Globus pallidus (tissue), 1 donor: ENCODE measurements around the gene SPATA3.
A peak's percentile ranks its signal among the peaks of the same experiment; 100 is the strongest.

Source experiments
- DNase-seq: peaks from one replicate; pipeline ENCODE4 v3.0.0-alpha.2; 2015; ENCODE audit warnings: low spot score

The SPATA3 gene

DNA sequence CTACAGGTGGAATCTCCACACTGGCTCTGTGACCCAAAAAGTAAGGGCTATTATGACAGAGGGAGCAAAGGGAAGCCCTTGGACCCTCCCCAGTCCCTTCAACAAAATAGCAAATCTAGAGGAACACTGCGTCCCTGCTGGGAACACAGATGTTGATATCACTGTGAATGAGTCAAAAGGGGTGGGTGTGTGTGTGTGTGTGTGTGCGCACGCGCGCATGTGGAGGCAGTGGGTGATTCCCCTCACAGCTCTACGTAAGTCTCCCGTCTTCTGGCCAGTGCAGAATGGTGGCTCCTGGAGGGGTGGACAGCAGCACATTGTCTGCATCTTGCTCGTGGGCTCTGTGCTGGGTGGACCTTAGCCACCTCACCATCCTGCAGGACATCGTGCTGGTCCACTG lies 33.6 kb downstream of the SPATA3 start:
- no peak for DNase-seq

DNA sequence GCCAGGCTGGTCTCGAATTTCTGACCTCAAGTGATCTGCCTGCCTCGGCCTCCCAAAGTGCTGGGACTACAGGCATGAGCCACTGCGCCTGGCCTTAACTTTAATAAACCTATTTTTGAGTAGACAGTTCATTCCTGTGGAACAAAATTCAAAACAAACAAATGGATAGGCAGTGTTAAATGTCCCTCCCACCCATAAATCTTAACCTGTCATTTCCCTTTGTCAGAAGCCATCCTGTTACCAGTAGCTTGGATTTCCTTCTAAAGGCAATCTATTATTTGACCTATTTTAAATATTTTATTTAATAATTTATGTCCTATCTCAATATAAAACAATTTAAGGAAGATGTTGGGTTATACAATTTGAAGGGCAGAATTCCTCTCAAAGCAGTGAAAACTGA lies 34.8 kb downstream of the SPATA3 start:
- no peak for DNase-seq

DNA sequence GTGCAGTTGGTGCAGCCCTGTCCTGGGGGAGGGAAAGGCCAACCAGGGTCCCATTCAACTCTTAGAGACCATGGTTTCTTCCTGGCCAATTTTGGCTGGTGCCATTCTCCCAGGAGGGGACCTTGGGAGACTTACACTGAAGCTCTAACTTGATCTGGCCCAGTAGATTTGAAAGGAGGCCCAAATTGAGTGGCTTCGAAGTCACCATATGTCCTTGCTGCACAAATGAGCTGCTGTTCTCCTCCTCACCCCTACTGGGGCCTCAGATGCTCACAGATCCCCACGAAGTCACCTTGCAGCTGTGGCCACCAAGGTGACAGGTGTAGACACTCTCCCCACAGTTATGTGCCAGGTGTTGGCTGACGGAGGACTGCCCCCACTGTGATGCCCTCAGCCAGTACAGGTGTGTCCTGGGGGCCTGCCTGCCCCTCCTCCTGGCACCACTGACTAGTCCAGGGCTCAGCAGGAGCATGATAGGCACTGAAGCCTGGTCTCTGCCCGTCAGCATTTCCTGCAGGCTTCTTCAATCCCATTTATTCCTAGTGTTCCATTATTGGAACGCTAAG lies 36.7 kb downstream of the SPATA3 start:
- DNase-seq = no peak

DNA sequence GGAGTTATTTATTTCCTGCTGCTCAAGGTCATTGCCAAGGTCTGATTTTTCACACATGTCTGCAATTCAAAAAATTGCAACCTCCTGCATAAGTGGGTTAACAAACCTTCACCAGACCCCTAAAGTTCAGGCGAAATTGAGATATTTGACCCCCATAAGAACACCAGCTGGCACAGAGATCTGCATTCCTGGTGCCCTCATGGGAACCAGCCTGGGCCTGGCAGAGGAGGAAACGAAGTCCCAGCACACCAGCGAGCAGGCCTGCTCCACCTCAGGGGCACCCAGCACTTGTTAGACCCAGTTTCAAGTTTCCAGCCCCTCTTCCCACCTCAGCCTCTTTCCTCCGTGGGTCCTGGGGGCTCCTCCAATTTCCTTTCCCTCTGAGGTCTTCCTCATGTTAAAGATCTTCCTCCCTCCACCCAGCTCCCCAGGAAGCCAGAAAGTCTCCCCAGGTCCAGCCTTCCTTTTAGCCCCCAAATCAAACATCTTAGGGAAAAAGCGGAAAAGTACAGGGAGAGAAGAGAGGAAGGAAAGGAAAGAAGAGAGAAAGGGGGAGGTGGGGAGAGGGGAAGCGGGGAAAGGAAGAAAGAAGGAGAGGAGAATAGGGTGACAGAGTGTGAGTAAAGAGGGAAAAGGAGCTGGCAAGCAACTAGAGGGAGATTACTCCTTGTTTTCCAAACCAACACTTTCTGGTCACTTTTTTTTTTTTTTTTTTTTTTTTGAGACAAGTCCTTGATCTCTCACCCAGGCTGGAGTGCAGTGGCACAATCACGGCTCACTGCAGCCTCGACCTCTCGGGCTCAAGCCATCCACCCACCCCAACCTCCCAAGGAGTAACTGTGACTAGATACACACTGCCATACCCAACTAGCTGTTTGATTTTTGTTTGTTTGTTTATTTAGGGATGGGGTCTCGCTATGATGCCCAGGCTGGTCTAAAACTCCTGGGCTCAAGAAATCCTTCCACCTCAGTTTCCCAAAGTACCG lies 37.5 kb downstream of the SPATA3 start:
- no peak for DNase-seq

DNA sequence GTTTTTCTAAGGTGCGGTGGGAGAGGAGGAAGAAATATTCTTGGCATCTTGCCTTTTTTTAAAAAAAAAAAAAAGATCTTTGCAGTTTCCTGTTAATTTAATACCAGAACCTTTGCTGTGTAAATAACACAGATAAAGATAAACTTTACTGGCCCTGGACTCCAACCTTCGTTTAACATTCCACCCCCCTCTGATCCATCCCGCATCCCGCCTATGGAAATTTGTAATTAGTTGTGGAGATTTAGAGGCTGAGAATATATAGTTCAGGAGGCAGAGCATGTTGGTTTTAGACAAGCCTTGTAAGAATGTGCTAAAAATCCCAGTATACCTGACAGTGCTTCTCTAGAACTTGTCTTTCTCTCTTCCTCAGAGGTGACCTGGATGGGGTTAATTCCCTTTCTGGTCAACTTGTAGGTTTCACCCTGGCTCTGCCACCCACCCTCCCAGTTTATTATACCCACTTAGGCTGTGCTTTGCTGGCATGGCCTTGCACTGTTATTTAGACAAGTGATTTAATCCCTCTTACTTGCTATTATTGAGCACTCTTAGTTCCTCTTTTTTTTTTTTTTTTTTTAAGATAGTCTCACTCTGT lies 38.5 kb downstream of the SPATA3 start:
- DNase-seq = no peak

DNA sequence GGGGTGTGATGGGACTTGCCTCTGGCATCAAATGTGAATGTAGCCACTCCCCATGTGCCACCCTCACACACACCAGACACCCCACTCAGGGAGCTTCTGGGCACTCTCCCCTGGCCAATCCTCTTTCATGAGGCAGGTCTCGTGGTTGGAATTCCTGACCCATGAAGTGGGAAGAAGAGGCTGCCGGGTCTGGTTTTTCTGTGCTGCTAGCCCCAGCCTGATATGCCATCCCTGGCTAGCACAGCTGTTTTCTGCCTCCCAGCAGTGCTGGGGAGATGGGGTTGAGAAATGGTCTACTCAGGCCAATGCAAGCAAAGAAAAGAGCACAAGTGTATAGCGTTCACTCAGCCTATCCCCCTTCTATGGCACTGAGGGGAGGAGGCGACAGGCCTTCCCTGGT lies 40.2 kb downstream of the SPATA3 start:
- DNase-seq = no peak

DNA sequence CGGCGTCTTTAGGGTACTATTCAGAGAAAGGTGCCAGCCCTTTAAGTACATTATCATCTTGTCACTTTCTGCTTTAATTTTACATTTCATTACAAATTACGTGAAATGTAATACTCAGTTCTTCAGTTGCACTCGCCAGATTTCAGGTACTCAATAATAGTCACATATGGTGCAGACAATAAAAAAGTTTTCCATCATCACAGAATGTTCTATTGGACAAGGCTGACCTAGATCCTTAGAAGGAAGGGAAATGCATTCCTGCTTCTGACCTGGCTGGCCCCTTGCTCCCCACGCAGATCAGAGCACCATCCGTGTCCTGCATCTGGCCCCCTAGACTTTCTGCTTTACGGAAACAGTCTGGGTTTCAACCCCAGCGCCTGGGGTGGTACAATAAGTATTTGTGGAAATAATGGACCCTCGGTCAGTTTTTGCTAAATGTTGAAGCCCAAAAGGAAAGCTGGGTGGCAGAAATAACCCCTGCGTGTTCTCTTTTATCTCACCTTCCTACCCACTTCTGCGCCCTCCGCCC lies 40.7 kb downstream of the SPATA3 start:
- DNase-seq = no peak

DNA sequence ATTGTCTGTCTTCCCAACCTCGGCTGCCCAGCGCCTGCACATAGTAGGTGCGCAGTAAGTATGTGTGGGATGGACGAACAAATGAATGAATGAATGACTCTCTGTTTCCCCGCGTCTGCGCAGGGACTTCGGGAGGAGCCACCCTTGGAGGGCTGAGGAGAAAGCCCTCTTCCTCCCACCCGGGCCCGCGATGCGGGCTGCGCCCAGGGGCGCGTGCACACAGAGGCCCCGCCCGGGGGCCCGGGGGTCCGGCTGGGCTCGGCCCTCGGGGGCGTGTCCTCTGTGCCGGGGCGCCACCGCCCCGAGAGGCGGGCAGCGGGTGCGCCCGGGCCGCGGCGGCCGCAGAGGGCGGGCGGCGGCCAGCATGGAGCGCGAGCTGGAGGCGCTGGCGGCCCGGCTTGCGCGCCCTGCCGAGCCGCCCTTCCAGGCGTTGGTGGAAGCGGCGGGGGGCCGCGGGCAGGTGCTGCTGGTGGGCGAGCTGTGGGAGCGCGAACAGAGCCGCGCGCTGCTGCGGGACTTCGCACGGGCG lies 41.3 kb downstream of the SPATA3 start, which contains the start of gene C2orf72:
Gene C2orf72 (plus strand): TSS at position 322 of the 529 bp plus-strand sequence. CDS start 43 bp downstream, at position 365.
- no peak for DNase-seq

DNA sequence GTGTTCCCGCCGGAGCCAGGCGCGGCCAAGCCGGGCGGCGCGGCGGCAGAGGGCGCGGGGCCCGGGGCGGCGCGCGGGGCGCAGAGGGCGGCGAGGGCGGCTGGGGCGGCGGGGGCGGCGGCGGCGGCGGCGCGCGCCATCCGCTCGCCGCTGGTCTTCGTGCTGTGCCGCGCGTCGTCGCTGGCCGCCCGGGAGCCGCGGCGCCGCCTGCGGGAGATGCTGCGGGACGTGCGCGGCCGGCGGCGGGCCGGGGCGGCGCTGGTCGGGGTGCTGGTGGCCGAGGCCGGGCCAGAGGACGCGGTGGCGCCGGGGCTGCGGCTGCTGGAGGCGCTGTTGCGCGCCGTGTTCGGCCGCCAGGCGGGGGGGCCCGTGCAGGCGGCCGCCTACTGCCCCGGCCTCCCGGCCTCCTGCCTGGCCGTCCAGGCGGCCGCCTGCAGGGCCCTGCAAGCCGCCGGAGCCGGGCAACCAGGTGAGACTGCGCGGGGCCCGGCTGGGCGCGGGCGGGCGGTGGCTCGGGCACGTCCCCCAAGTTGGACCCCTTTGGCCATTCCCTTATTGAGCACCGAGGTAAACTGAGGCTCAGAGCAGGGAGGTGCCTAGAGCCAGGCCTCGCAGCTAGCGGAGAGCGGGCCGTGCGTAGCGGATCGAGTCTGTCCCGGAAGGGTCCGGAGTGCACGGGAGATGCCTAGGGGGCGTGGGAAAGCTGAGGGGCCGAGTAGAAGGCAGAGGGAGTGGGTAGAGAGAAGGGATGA lies 42.0 kb downstream of the SPATA3 start:
- peak; percentile 71 for DNase-seq

DNA sequence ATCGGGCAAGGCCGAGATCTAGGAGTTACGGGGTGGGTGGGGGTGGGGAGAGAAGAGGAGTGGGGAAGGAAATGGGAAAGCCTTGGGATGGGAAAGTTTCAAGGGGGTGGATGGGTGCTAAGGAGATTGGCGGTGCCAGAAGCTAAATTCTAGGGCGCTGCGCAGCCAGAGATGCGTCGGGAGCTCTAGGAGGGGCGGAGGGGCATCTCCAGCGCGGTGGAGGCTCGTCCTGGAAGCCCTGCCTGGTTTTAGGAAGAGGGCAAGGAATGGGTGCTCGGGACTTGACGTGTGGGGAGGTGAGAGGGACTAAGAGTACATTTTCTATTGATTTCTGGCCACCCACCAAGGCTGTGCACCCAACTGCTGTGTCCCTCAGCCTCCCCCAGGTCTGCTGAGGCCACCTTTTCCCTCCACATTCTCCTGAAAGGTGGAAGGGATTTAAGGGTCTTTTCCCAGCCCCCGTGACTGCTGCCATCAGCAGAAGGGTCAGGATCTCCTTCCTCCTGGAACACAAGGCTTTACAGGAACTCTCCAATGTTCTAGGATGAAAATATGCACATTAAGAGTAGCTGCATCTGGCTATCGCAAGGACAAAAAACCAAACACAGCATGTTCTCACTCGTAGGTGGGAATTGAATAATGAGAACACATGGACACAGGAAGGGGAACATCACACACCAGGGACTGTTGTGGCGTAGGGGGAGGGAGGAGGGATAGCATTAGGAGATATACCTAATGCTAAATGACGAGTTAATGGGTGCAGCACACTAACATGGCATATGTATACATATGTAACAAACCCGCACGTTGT lies 42.8 kb downstream of the SPATA3 start:
- no peak for DNase-seq

DNA sequence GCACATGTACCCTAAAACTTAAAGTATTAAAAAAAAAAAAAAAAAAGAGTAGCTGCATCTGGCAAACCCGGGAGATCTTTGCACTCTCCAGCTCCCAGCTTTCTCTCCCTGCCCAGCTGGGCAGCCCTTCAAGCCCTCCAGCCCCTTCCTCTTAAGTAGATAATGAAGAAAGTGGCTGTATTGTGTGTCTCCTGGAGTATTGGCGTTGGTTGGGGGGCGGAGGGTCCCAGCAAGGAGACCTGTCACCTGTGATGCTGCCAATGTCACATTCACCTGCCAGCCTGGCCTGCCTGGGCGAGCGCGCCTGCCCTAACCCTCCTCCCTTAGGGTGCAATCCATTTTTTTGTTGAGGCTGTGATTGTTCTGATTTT lies 43.4 kb downstream of the SPATA3 start:
- no peak for DNase-seq

DNA sequence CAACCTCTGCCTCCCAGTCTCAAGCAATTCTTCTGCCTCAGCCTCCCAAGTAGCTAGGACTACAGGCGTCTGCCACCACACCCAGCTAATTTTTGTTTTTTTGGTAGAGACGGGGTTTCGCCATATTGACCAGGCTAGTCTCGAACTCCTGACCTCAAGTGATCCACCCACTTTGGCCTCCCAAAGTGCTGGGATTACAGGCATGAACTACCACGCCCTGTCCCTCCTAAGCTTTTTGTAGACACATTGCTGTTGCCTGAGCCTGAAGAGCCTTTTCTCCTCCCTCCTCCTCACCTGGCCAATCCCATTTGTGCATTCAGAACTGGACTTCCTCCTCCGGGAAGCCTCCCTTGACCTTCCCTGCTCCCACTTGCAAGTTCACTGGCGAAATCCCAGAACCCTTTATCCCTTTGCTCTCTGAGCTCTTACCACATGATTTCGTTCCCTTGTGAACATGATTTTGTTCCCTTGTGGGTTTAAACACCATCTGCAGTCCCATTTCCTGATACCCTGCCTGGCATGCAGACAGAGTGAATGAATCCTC lies 44.0 kb downstream of the SPATA3 start:
- DNase-seq = no peak

DNA sequence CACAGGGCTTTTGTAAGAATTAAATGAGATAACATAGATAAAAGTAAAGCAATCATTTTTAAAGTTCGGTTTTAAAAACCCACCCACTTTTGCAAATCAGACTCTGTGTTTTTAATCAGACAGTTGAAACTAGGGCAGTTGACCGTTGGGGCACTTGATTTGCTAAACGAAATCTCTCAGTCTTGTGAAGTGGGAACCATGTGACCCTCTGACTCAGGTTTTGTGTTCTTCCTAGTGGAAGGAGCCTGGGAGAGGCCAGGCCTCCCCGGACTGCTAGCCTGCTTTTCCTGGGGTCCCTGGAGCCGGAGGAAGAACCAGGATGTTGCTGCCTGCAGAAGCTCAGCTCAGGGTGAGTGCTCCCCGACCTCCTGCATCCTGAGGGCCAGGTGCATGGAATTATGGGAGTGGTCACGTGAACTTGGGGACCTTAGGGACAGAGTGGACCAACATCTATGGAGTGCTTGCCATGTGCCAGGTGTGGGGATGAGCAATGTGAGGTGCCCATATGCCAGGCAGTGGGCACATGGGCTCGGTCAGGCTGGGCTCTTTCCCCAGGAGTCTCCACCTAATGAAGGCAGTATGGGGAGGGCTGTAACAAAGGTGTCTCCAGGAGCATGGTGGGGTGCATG lies 45.3 kb downstream of the SPATA3 start:
- DNase-seq = no peak

DNA sequence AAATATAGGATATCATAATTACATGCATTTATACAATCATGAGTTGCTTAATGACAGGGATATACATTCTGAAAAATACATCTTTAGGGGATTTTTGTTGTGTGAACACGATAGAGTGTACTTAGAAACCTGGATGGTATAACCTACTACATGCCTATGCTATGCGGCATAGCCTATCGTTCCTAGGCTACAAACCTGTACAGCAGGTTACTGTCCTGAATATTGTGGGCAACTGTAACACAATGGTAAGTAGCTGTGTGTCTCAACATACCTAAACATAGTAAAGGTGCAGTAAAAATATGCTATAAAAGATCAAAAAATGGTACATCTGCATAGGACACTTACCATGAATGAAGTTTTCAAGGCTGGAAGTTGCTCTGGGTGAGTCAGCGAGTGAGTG lies 47.9 kb downstream of the SPATA3 start:
- DNase-seq = no peak

DNA sequence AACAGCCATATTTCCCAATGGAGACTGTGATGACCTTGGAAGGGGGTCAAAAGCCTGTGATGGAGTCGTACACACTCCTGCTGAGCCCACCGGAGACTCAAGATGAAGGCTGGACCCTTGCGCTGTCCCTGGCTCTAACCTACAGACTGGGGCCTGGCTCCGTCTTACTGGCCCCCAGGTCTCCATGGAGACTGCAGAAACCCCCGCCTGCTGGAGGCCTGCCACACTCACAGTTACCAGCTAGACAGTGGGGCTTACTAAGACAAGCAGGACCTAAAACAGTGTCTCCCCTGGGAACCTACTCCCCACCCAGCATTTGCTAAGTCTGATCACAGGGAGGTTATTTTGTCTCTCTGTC lies 51.0 kb downstream of the SPATA3 start:
- no peak for DNase-seq

DNA sequence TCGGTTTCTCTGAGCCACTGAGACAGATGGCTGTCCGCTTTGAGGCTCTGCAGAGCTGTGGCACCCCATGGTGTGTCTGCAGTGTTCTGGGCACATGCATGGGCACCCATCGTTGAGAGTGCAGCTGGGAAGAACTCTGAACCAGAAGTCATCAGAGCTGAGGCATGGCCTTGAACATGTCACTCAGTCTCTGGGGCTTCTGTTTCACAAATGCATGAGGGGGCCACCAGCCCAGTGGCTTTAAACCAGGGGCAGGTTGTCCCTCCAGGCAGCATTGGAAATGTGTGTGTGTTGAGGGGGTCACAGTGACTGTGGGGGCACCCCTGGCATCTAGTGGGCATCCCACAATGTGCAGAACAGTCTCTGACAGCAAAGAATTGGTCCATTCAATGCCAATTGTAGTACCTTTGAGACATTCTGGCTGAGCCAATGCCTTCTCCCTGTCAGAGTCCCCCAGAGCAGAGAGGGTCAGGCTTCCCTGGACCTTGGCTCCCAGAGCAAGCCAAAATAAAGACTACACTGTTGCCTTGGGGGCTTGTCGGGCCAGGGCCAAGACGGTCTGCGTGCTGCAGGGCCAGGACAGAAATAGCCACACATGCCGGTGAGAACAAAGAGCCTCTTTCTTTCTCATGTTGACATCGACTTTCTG lies 51.5 kb downstream of the SPATA3 start:
- peak; percentile 94 for DNase-seq

DNA sequence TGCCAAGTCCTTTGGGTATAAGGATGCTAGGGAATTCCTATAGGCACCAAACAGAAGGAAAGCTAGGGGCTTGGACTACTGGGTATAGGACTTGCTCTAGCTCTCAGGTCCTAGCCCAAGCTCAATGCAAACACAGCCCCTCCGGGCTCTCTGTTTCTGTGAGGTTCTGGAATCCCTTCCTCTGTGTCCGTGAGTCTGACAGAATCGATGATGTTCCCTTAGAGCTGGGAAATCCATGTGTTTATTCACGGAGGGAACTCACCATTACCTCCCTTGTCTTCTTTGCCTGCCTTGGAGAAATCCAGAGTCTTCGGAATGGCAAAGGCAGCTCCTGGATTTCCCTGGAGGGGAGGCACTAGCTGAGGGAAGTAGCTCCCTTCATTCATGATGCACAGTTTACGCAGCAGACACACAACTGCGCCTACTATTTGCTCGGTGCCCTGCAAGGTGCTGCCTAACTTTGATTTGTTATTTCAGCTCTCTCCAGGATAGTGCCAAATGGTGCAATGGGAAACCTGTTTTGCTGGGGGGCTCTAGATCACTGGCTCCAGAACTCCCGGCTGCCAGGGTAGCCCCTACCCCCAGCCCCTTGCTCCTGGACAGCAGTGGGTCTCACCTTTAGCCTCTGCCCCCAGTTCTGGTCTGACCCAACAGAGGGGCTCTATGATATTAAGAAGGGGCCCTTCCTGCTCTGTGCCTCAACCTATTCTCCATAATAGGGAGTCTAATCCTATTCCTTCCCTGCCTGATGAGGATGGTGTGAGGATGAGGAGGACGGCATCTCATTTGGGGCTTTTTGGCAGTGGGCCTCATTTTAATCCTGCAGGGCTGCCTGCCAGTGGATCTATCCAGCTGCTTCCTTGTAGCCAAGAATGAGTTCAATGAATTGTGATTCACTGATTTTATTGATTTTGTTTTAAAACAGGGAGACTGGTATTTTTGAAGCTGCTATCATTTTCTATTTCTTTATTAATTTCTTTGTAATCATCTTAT lies 52.3 kb downstream of the SPATA3 start:
- no peak for DNase-seq

DNA sequence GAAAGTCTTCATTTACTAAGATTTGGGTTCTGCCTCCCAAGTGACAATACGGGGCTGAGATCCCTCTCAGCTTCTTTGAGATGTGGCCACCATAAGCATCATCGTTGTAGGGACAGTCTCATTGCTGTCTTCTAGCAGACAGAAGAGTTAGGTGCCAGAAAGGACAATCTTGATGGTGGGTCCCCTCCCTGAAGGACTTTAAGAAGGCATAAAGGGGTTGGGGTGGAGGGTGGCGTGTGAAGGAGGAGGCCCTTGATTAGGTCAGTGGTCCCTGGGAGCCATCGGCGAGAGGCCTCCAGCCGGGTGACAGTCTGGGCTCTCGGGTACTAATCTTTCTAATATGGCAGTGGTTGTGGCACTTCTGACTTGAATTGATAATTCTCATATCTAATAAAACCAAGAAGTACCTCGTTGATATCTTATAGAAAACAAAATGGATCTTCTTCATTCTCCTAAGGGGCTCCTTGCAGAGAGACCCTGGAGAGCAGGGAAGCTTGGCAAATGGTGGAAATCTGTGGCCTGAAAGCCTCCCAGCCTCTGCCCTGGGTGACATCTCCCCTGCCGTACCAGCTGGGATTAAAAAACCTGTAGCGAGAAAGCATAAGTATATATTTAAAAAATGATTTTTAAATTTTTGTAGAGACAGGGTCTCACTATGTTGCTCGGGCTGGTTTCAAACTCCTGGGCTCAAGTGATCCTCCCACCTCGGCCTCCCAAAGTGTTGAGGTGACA lies 53.5 kb downstream of the SPATA3 start:
- no peak for DNase-seq
